IMR-90 (cell line): ENCODE measurements around the gene TP53AIP1. TPM values are rescaled to one million over a fixed set of nuclear protein-coding genes. Genes with fewer than 3 reads are reported as not detected.

ENCODE experiments used
- polyA plus RNA-seq, 3 experiments: library from polyadenylated mRNA; depleted of rRNA; stranded (reverse); fragments of >200 nt; gene quantifications; 2 replicates each; pipeline ENCODE4 v1.2.3, GENCODE V29; 2012; ENCODE audit warnings: low replicate concordance in 1 of 3
- total RNA-seq: library from RNA; depleted of rRNA; stranded (reverse); fragments of >200 nt; gene quantifications from 2 replicates; pipeline ENCODE4 v1.2.3, GENCODE V29; 2012; rRNA removed

The TP53AIP1 gene
- total and polyA plus RNA-seq, 2 of the 4 experiments (the other 2 are of a cell fraction): not detected

Other genes starting within 250 kb of the TP53AIP1 start
- 11.5 and 13.3 TPM in 2 replicates for gene FLI1, start 248.8 kb downstream of the TP53AIP1 start, total RNA-seq
- 14.2 and 20.9 TPM in 2 replicates for gene FLI1, start 248.8 kb downstream of the TP53AIP1 start, polyA plus RNA-seq (2012; rRNA removed)
- not detected in 2 replicates for gene KCNJ1, start 75.6 kb downstream of the TP53AIP1 start, total RNA-seq
- not detected in 2 replicates for gene KCNJ1, start 75.6 kb downstream of the TP53AIP1 start, polyA plus RNA-seq (2012; rRNA removed)
- gene KCNJ5, start 51.5 kb downstream of the TP53AIP1 start, total RNA-seq: 0.18 TPM in 1 of 2 replicates, not detected in the other
- 0.07 TPM in 2 replicates for gene KCNJ5, start 51.5 kb downstream of the TP53AIP1 start, polyA plus RNA-seq (2012; rRNA removed)
- gene ARHGAP32, start 249.5 kb upstream of the TP53AIP1 start, total RNA-seq: 5.8 and 8.4 TPM in 2 replicates
- gene ARHGAP32, start 249.5 kb upstream of the TP53AIP1 start, polyA plus RNA-seq (2012; rRNA removed): 4.1 and 4.7 TPM in 2 replicates